Keratinocyte (primary cell): Measurements from ENCODE around the gene TERT. TPM values are rescaled to one million over a fixed set of nuclear protein-coding genes. Genes with fewer than 3 reads are reported as not detected.

ENCODE experiments used
- DNase-seq: peaks from one replicate; pipeline ENCODE4 v3.0.0-alpha.2; 2011; ENCODE audit warnings: low read depth, missing footprints, low spot score
- FAIRE-seq: peaks from 2 replicates; lab custom pipeline; 2011; peaks lifted over from hg19 to GRCh38; lab: Jason Lieb, UNC
- H2AFZ ChIP-seq: 2 replicates; pipeline ENCODE4 v1.6.0; 2012; ENCODE audit warnings: low read length, control low read depth, inconsistent platforms; ENCODE audit not compliant: control insufficient read depth
- H3K27ac ChIP-seq: 2 replicates; pipeline ENCODE4 v1.5.1; 2011; ENCODE audit warnings: low read length; ENCODE audit not compliant: control insufficient read depth, insufficient read depth
- H3K27me3 ChIP-seq: 3 replicates; pipeline ENCODE4 v1.6.0; 2011; ENCODE audit warnings: low read length; ENCODE audit not compliant: control insufficient read depth, insufficient read depth; ENCODE audit errors: extremely low read depth
- H3K36me3 ChIP-seq, 2 experiments: 2 replicates in 1 of 2; 3 replicates in 1 of 2; pipeline ENCODE4 v1.5.1; 2011; ENCODE audit warnings: low read length in 2 of 2, mild to moderate bottlenecking in 1 of 2; ENCODE audit not compliant: control insufficient read depth in 2 of 2, insufficient read depth in 2 of 2; ENCODE audit errors: extremely low read depth in 1 of 2
- H3K4me1 ChIP-seq: 3 replicates; pipeline ENCODE4 v1.5.1; 2011; ENCODE audit warnings: low read length; ENCODE audit not compliant: control insufficient read depth, insufficient read depth; ENCODE audit errors: extremely low read depth
- H3K4me2 ChIP-seq: 3 replicates; pipeline ENCODE4 v1.6.0; 2011; ENCODE audit warnings: low read depth, low read length; ENCODE audit not compliant: control insufficient read depth, insufficient read depth; ENCODE audit errors: extremely low read depth
- H3K4me3 ChIP-seq, 3 experiments: fragments of 200-600 bp in 1 of 3; sonication (generic) in 1 of 3; 2 replicates in 2 of 3; 3 replicates in 1 of 3; pipeline ENCODE4 v1.5.1; 2011 to 2016; ENCODE audit warnings: low read length in 3 of 3, mild to moderate bottlenecking in 3 of 3, control low read depth in 2 of 3, inconsistent platforms in 1 of 3, low read depth in 1 of 3, mixed read lengths in 1 of 3, mixed run types in 1 of 3, moderate library complexity in 1 of 3; ENCODE audit not compliant: control insufficient read depth in 2 of 3, insufficient read depth in 2 of 3; ENCODE audit errors: extremely low read depth in 1 of 3
- H3K79me2 ChIP-seq: 2 replicates; pipeline ENCODE4 v1.6.0; 2012; ENCODE audit warnings: low read length; ENCODE audit not compliant: control insufficient read depth, insufficient read depth
- H3K9ac ChIP-seq: 3 replicates; pipeline ENCODE4 v1.6.0; 2011; ENCODE audit warnings: low read length; ENCODE audit not compliant: control insufficient read depth, insufficient read depth; ENCODE audit errors: extremely low read depth
- H3K9me1 ChIP-seq: 3 replicates; pipeline ENCODE4 v1.6.0; 2011; ENCODE audit warnings: low read length; ENCODE audit not compliant: control insufficient read depth, insufficient read depth; ENCODE audit errors: extremely low read depth
- H3K9me3 ChIP-seq: 2 replicates; pipeline ENCODE4 v1.5.1; 2012; ENCODE audit warnings: low read depth, low read length; ENCODE audit not compliant: control insufficient read depth
- H4K20me1 ChIP-seq: 3 replicates; pipeline ENCODE4 v1.6.0; 2011; ENCODE audit warnings: low read length; ENCODE audit not compliant: control insufficient read depth, insufficient read depth; ENCODE audit errors: extremely low read depth
- CTCF ChIP-seq, 3 experiments: IDR thresholded peaks in 1 of 3; conservative IDR thresholded peaks in 1 of 3; optimal IDR thresholded peaks in 1 of 3; 2 replicates in 2 of 3; 3 replicates in 1 of 3; pipeline versions ENCODE3 to v1.5.1; 2011; ENCODE audit warnings: low read length in 3 of 3, mild to moderate bottlenecking in 3 of 3, moderate library complexity in 2 of 3, control low read depth in 1 of 3, inconsistent platforms in 1 of 3; ENCODE audit not compliant: insufficient read depth in 2 of 3; ENCODE audit errors: extremely low read depth in 1 of 3
- EZH2 ChIP-seq: IDR thresholded peaks from one replicate; pipeline ENCODE4 v1.6.1; 2012; ENCODE audit warnings: inconsistent platforms, mild to moderate bottlenecking, low read length, moderate library complexity
- dilution Hi-C: fragments of 300-500 bp; cut with MboI; formaldehyde crosslinking; loops from one replicate; pipeline ENCODE4 v1.7.0; 2020; ENCODE audit warnings: low sequenced_read_pairs; ENCODE audit not compliant: extremely low pct_ligation_motif_present
- polyA plus RNA-seq, 5 experiments: library from polyadenylated mRNA; depleted of rRNA in 3 of 5; stranded (reverse) in 3 of 5; stranded (forward) in 1 of 5; unstranded in 1 of 5; fragments of >200 nt; gene quantifications; 1 replicate in 1 of 5; 2 replicates in 3 of 5; 3 replicates in 1 of 5; pipeline versions ENCODE4 v1.2.1 to v1.2.3, GENCODE V29; 2011 to 2012; ENCODE audit warnings: missing spikeins in 2 of 5, low read depth in 1 of 5, low replicate concordance in 1 of 5

TERT gene
- polyA plus RNA-seq, 1 donor (not counting 4 experiments of a cell fraction or from before 2014, with no cell fraction given), result not detected

GRCh38 chr5:1256776-1257175 lies 38.1 kb downstream of the TERT start:
- H3K4me1 ChIP-seq, result no peaks in the 10 kb centered on the region
- H3K79me2 ChIP-seq, result no peaks in the 10 kb centered on the region
- H3K4me3 ChIP-seq, result no peak overlapping the region
- H3K4me2 ChIP-seq, result no peak overlapping the region
- dilution Hi-C loops, result no loop called here
- no peak overlapping the region for H3K9ac ChIP-seq
- H3K27ac ChIP-seq, result no peak overlapping the region
- FAIRE-seq (no peak), DNase-seq (no peak)
- H2AFZ ChIP-seq, result no peak overlapping the region
- no peaks in the 10 kb centered on the region for H3K27me3 ChIP-seq
- no peaks in the 10 kb centered on the region for H3K36me3 ChIP-seq
- TF ChIP-seq CTCF (optimal IDR thresholded peaks at IDR 0.05 in 1 of 3, IDR thresholded peaks at IDR 0.05 in 1 of 3, conservative IDR thresholded peaks at IDR 0.05 in 1 of 3; ENCODE audit: extremely low read depth in 1 of 3, insufficient read depth in 2 of 3, low read length in 3 of 3), result no peak
- no peak for TF ChIP-seq EZH2
- H3K9me3 ChIP-seq, result peaks cover 11% of the 10 kb centered on the region
- no peaks in the 10 kb centered on the region for H3K9me1 ChIP-seq
- H4K20me1 ChIP-seq, result no peaks in the 10 kb centered on the region

- Histone ChIP-seq H3K4me2 (no peak overlapping the region), H3K9me1 (no peaks in the 10 kb centered on the region), H3K27ac (no peak overlapping the region), H3K4me3 (no peak overlapping the region), H3K36me3 (no peaks in the 10 kb centered on the region), H2AFZ (no peak overlapping the region), H3K27me3 (no peaks in the 10 kb centered on the region), H3K4me1 (no peaks in the 10 kb centered on the region), H3K9me3 (peaks cover 7% of the 10 kb centered on the region), H4K20me1 (no peaks in the 10 kb centered on the region), H3K9ac (no peak overlapping the region), H3K79me2 (no peaks in the 10 kb centered on the region)
- DNase-seq (no peak), FAIRE-seq (no peak)
- TF ChIP-seq CTCF (optimal IDR thresholded peaks at IDR 0.05 in 1 of 3, IDR thresholded peaks at IDR 0.05 in 1 of 3, conservative IDR thresholded peaks at IDR 0.05 in 1 of 3; ENCODE audit: extremely low read depth in 1 of 3, insufficient read depth in 2 of 3, low read length in 3 of 3), result no peak
- TF ChIP-seq EZH2, result no peak
- dilution Hi-C loops, result no loop called here
These were observed 39.7 kb downstream of the TERT start for GRCh38 chr5:1255081-1255561.
